ENCODE results near the gene SPG11.

Gene SPG11

GRCh38 chr15:44519537-44519936 is 143.9 kb downstream of the SPG11 start:
- H3F3A ChIP-seq (ENCODE audit: insufficient read depth): peaks cover 12% of the 10 kb centered on the region; the same call in 1 of the 2 replicates
- H3K79me2 ChIP-seq (ENCODE audit: insufficient read depth, low read length): no peaks in the 10 kb centered on the region
- no peak overlapping the region for H3K27ac ChIP-seq (ENCODE audit: low read depth, low read length)
- H3K4me2 ChIP-seq (ENCODE audit: low read depth, low read length, poor library complexity, severe bottlenecking): no peak overlapping the region
- H3K4me3 ChIP-seq (ENCODE audit: insufficient read depth, low read length, poor library complexity, severe bottlenecking): no peak overlapping the region
- H4K20me1 ChIP-seq (ENCODE audit: low read depth, low read length): no peaks in the 10 kb centered on the region
- TF ChIP-seq, protein P1, sequence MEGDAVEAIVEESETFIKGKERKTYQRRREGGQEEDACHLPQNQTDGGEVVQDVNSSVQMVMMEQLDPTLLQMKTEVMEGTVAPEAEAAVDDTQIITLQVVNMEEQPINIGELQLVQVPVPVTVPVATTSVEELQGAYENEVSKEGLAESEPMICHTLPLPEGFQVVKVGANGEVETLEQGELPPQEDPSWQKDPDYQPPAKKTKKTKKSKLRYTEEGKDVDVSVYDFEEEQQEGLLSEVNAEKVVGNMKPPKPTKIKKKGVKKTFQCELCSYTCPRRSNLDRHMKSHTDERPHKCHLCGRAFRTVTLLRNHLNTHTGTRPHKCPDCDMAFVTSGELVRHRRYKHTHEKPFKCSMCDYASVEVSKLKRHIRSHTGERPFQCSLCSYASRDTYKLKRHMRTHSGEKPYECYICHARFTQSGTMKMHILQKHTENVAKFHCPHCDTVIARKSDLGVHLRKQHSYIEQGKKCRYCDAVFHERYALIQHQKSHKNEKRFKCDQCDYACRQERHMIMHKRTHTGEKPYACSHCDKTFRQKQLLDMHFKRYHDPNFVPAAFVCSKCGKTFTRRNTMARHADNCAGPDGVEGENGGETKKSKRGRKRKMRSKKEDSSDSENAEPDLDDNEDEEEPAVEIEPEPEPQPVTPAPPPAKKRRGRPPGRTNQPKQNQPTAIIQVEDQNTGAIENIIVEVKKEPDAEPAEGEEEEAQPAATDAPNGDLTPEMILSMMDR (IDR thresholded peaks at IDR 0.05; ENCODE audit: insufficient read depth, low read length, poor library complexity, severe bottlenecking): no peak
- no peak for TF ChIP-seq EZH2phosphoT487 (conservative IDR thresholded peaks at IDR 0.05; ENCODE audit: low read length)
- no peaks in the 10 kb centered on the region for H3K9me3 ChIP-seq (ENCODE audit: insufficient read depth, low read length)
- peaks cover 40% of the 10 kb centered on the region; the same call in 1 of the 2 replicates for H3K36me3 ChIP-seq (ENCODE audit: low read length)
- H2AFZ ChIP-seq (ENCODE audit: low read depth, low read length, severe bottlenecking): no peak overlapping the region
- no peaks in the 10 kb centered on the region for H3K27me3 ChIP-seq (ENCODE audit: low read length)
- no peaks in the 10 kb centered on the region for H3K9me2 ChIP-seq (replicated peaks; ENCODE audit: insufficient read depth, low read length)
- H3K9ac ChIP-seq (ENCODE audit: low read length): no peak overlapping the region

- Histone ChIP-seq H3K4me3 (ENCODE audit: insufficient read depth, low read length, poor library complexity, severe bottlenecking) (no peak overlapping the region), H3K9me3 (ENCODE audit: insufficient read depth, low read length) (no peaks in the 10 kb centered on the region), H3K27ac (ENCODE audit: low read depth, low read length) (no peak overlapping the region), H4K20me1 (ENCODE audit: low read depth, low read length) (no peaks in the 10 kb centered on the region), H3K9me2 (replicated peaks; ENCODE audit: insufficient read depth, low read length) (no peaks in the 10 kb centered on the region), H3K36me3 (ENCODE audit: low read length) (peaks cover 42% of the 10 kb centered on the region; the same call in 1 of the 2 replicates), H3K27me3 (ENCODE audit: low read length) (no peaks in the 10 kb centered on the region), H2AFZ (ENCODE audit: low read depth, low read length, severe bottlenecking) (no peak overlapping the region), H3K4me2 (ENCODE audit: low read depth, low read length, poor library complexity, severe bottlenecking) (no peak overlapping the region), H3K9ac (ENCODE audit: low read length) (no peak overlapping the region), H3F3A (ENCODE audit: insufficient read depth) (peaks cover 12% of the 10 kb centered on the region; the same call in 1 of the 2 replicates), H3K79me2 (ENCODE audit: insufficient read depth, low read length) (no peaks in the 10 kb centered on the region)
- TF ChIP-seq, protein P1 (IDR thresholded peaks at IDR 0.05; ENCODE audit: insufficient read depth, low read length, poor library complexity, severe bottlenecking): no peak
- no peak for TF ChIP-seq EZH2phosphoT487 (conservative IDR thresholded peaks at IDR 0.05; ENCODE audit: low read length)
Observed at GRCh38 chr15:44516436-44516835, 147.0 kb downstream of the SPG11 start.
